ENCODE results near the gene PHF21B.
"Not testable (repeated sequence)": the region's sequence is repeated elsewhere in the genome, so short reads cannot be mapped to it uniquely, and the experiment has no call there.

GRCh38 chr22:45052665-45053064, 42.9 kb upstream of the PHF21B start:
- TF ChIP-seq CTCF (IDR thresholded peaks at IDR 0.05); POLR2A (IDR thresholded peaks at IDR 0.05; ENCODE audit: low read depth); POLR2AphosphoS5 (IDR thresholded peaks at IDR 0.05): not testable (repeated sequence)

Data from esophagus muscularis mucosa (tissue), 3 donors.